ENCODE data around the gene CREB3. TPM values are rescaled to one million over a fixed set of nuclear protein-coding genes. Genes with fewer than 3 reads are reported as not detected.

The CREB3 gene
- total and polyA plus RNA-seq, 9 donors = 31.2 to 41.5 (median 36.6) TPM

DNA sequence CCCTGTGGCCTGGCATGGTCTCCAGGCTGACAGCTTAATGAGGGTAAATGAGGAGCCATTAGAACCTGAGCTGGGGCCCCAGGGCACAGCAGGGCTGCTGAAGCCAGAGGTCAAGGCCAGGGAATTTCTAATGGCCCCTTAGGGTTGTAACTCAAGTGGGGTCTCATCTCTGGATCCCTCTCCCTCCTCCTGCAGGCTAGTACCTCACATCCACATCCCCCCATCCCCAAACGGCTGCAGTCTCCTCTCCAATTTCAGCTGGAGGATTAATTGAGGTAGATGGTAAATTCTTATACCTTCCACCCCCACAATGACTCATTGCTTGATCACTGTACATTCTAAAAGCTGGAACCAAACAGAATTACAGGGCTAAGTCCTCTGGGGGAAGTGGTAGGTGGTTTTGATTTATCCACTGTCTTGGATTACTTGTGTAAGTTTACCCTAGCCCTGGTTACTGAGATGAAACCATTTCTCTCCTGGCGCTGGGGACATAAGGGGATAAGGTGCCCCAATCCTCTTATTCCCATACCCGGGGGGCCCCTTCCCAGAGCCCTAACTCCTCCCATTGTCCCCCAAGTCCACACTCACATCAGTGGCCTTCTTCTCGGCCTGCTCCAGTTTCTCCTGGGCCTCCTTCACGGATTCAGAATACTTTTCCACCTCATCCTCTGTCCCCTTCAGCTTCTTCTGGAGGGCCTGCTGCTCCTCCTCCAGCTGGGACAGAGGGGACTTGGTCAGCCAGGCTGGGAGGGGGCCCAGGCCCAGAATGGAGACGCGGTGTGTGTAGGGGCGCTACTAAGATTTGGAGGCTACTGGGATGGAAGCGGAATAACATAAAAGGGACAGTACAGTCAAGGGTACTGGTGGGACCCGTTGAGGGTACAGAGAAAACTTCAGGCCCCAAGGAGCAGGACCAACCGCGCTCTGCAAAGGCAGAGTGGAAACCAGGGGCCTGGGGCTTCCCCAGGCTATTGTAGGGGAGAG, 43.6 kb upstream of the CREB3 start:
- TF ChIP-seq EP300 (IDR thresholded peaks at IDR 0.05) (no peak), POLR2A (IDR thresholded peaks at IDR 0.05) (no peak)
- TF ChIP-seq, protein P1, sequence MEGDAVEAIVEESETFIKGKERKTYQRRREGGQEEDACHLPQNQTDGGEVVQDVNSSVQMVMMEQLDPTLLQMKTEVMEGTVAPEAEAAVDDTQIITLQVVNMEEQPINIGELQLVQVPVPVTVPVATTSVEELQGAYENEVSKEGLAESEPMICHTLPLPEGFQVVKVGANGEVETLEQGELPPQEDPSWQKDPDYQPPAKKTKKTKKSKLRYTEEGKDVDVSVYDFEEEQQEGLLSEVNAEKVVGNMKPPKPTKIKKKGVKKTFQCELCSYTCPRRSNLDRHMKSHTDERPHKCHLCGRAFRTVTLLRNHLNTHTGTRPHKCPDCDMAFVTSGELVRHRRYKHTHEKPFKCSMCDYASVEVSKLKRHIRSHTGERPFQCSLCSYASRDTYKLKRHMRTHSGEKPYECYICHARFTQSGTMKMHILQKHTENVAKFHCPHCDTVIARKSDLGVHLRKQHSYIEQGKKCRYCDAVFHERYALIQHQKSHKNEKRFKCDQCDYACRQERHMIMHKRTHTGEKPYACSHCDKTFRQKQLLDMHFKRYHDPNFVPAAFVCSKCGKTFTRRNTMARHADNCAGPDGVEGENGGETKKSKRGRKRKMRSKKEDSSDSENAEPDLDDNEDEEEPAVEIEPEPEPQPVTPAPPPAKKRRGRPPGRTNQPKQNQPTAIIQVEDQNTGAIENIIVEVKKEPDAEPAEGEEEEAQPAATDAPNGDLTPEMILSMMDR (IDR thresholded peaks at IDR 0.05) = no peak
- DNase-seq = no peak
- intact Hi-C loops (cut with DNase I) = loop anchor here in 1 of 4 donors (2.0 kb wide), 1 partner anchor 30 kb away; the partner anchor contains the start of genes CCDC107 and RMRP
- Histone ChIP-seq H3K36me3 (no peaks in the 10 kb centered on the region), H3K27me3 (no peaks in the 10 kb centered on the region), H3K4me3 (peak overlapping the region; percentile 66), H3K9me3 (no peaks in the 10 kb centered on the region), H3K4me1 (ENCODE audit: insufficient read depth) (peaks cover 15% of the 10 kb centered on the region), H3K27ac (peak overlapping the region; percentile 46 to 93)
- WGBS, 3 donors = 7 to 12% (median 10%) methylated on average over 12 of the region's 12 CpGs

DNA sequence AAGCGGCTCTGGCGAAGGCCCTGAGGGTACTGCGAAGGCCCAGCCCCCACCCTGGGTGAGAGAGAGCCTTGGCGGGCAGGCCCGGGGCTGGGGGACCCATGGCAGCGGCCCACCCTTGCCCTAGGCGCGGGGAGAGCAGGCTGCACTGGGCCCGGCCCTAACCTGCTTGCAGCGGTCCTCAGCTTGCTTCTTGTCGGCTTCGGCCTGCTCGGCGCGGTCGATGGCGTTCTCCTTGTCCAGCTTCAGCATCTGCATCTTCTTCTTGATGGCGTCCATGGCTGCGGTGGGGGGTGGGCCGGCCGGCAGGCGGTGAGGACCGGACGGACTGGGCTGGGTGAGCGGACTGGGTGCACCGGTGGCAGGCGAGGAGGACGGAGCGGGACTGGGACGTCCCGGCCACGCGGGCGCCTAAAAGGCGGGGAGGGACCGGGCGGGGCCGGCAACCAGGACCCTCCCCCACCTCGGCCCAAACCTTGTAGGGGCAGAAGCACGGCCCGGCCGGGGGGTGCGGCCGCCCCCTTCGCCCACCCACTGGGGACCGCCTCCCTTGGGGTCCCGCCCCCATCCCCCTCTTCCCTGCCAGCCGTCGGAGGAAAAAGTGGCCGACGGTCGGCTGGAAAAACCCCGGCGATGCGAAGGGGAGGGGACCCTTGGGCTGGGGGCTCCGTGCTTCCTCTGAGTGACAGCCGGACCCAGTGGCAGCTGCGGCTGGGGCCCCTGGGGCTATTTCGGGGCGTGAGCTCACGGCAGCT, 42.7 kb upstream of the CREB3 start, which contains the start of gene TPM2:
Gene TPM2 (minus strand): TSS at position 384 of the 752 bp plus-strand sequence. CDS start 108 bp downstream, at position 276.
- intact Hi-C loops (cut with DNase I) = loop anchor here in 3 of 4 donors (2.0 to 5.0 kb wide), 3 partner anchors 31 to 38 kb away; partner anchors contain the start of genes CCDC107 (in 2 of the 3) and RMRP (in 2 of the 3)
- H3K36me3 ChIP-seq = no peaks in the 10 kb centered on the region
- H3K27me3 ChIP-seq = no peaks in the 10 kb centered on the region
- WGBS, 3 donors = 4% methylated on average over 19 to 61 of the region's 61 CpGs
- H3K4me1 ChIP-seq (ENCODE audit: insufficient read depth) = peaks cover 14% of the 10 kb centered on the region
- peak within 1 kb of the TSS; percentile 46 to 93 for H3K27ac ChIP-seq
- H3K9me3 ChIP-seq = no peaks in the 10 kb centered on the region
- DNase-seq = peak; percentile 68 to 87 (median 78)
- TF ChIP-seq POLR2A (IDR thresholded peaks at IDR 0.05) = peak; percentile 41
- TF ChIP-seq EP300 (IDR thresholded peaks at IDR 0.05) = no peak
- TF ChIP-seq, protein P1 (IDR thresholded peaks at IDR 0.05) = no peak
- H3K4me3 ChIP-seq = peak within 1 kb of the TSS; percentile 66

DNA sequence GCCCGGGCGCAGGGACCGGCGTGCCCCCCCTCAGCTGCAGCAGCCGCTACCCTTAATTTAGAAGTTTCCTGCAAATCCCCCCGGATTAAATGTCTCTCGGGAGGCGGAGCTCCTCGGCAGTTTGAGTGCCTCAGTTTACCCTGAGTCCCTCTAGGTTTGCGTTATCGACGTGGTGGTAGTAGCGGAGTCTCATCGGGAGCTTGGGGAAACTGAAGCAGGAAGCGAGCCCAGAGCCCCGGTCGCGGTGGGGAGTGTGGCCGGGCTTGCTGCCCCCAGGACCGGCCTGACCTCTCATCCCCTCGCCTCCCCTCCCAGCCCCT, 42.2 kb upstream of the CREB3 start:
- 0 to 2% (median 0%) methylated on average over 16 to 21 of the region's 21 CpGs for WGBS, 3 donors
- peak overlapping the region; percentile 66 for H3K4me3 ChIP-seq
- peak overlapping the region; percentile 46 to 93 for H3K27ac ChIP-seq
- H3K36me3 ChIP-seq = no peaks in the 10 kb centered on the region
- no peak for DNase-seq
- no peaks in the 10 kb centered on the region for H3K27me3 ChIP-seq
- H3K9me3 ChIP-seq = no peaks in the 10 kb centered on the region
- peaks cover 13% of the 10 kb centered on the region for H3K4me1 ChIP-seq (ENCODE audit: insufficient read depth)
- TF ChIP-seq POLR2A (IDR thresholded peaks at IDR 0.05) = no peak
- TF ChIP-seq, protein P1 (IDR thresholded peaks at IDR 0.05) = no peak
- no peak for TF ChIP-seq EP300 (IDR thresholded peaks at IDR 0.05)
- intact Hi-C loops (cut with DNase I) = loop anchor here in 3 of 4 donors (5.0 kb wide), 2 partner anchors 33 to 37 kb away; partner anchors contain the start of genes CCDC107 (in 1 of the 3) and RMRP (in 1 of the 3)
